NT2/D1 (cell line): ENCODE data around the gene FOXC2.
"Not testable (repeated sequence)": the region's sequence is repeated elsewhere in the genome, so short reads cannot be mapped to it uniquely, and the experiment has no call there.

ENCODE experiments used
- DNase-seq: peaks from one replicate; pipeline ENCODE4 v3.0.0-alpha.2; 2011; ENCODE audit warnings: low read depth, low spot score
- H3K27me3 ChIP-seq: 2 replicates; pipeline ENCODE4 v1.6.0; 2011; ENCODE audit warnings: mild to moderate bottlenecking; ENCODE audit not compliant: insufficient read length, insufficient read depth
- H3K36me3 ChIP-seq: 2 replicates; pipeline ENCODE4 v1.6.1; 2011; ENCODE audit warnings: mild to moderate bottlenecking, low read length, mixed read lengths; ENCODE audit not compliant: insufficient read depth, insufficient read length
- H3K4me1 ChIP-seq: 2 replicates; pipeline ENCODE4 v1.5.1; 2011; ENCODE audit not compliant: insufficient read depth, insufficient read length
- H3K4me3 ChIP-seq: 2 replicates; pipeline ENCODE4 v1.5.1; 2011; ENCODE audit warnings: low read depth; ENCODE audit not compliant: insufficient read length
- H3K9ac ChIP-seq: 2 replicates; pipeline ENCODE4 v1.6.0; 2011; ENCODE audit warnings: low read depth; ENCODE audit not compliant: insufficient read length
- H3K9me3 ChIP-seq: 2 replicates; pipeline ENCODE4 v1.5.1; 2011; ENCODE audit warnings: mild to moderate bottlenecking, low read length; ENCODE audit not compliant: insufficient read depth
- SUZ12 ChIP-seq: IDR thresholded peaks from 2 replicates; pipeline ENCODE4 v1.6.1; 2011; ENCODE audit not compliant: insufficient read length, insufficient read depth; ENCODE audit errors: extremely low read depth
- YY1 ChIP-seq: IDR thresholded peaks from 2 replicates; pipeline ENCODE4 v1.6.1; 2011; ENCODE audit not compliant: insufficient read length, insufficient read depth
- ZNF274 ChIP-seq: IDR thresholded peaks from 2 replicates; pipeline ENCODE4 v1.6.1; 2011; ENCODE audit warnings: mild to moderate bottlenecking, low read depth, low read length

Gene FOXC2

DNA sequence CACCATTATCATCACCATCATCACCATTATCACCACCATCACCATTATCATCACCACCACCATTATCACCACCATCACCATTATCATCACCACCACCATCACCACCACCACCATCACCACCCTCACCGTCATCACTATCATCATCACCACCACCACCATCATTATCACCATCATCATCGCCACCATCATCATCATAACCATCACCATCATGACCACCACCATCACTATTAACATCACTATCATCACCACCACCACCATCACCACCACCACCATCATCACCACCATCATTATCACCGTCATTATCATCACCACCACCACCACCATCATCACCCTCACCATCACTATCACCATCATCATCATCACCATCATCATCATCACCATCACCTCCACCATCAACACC is 20.9 kb downstream of the FOXC2 start:
- no peak for TF ChIP-seq SUZ12
- no peak for TF ChIP-seq ZNF274
- no peak for TF ChIP-seq YY1
- Histone ChIP-seq H3K36me3 (no peaks in the 10 kb centered on the region), H3K9me3 (no peaks in the 10 kb centered on the region), H3K4me3 (no peak overlapping the region), H3K4me1 (no peaks in the 10 kb centered on the region), H3K9ac (no peak overlapping the region), H3K27me3 (peaks cover 19% of the 10 kb centered on the region)
- no peak for DNase-seq

DNA sequence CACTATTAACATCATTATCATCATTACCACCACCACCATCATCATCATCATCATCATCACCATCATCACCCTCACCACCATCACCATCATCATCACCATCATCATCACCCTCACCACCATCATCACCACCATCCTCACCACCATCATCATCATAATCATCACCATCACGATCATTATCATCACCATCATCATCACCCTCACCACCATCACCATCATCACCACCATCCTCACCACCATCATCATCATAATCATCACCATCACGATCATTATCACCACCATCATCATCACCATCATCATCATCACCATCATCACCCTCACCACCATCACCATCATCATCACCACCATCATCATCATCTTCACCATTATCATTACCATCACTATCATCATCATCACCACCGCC is 21.3 kb downstream of the FOXC2 start:
- not testable (repeated sequence) for H3K9ac ChIP-seq, H3K36me3 ChIP-seq, H3K9me3 ChIP-seq, H3K4me3 ChIP-seq, H3K4me1 ChIP-seq, DNase-seq
- H3K27me3 ChIP-seq: peaks cover 18% of the 10 kb centered on the region

DNA sequence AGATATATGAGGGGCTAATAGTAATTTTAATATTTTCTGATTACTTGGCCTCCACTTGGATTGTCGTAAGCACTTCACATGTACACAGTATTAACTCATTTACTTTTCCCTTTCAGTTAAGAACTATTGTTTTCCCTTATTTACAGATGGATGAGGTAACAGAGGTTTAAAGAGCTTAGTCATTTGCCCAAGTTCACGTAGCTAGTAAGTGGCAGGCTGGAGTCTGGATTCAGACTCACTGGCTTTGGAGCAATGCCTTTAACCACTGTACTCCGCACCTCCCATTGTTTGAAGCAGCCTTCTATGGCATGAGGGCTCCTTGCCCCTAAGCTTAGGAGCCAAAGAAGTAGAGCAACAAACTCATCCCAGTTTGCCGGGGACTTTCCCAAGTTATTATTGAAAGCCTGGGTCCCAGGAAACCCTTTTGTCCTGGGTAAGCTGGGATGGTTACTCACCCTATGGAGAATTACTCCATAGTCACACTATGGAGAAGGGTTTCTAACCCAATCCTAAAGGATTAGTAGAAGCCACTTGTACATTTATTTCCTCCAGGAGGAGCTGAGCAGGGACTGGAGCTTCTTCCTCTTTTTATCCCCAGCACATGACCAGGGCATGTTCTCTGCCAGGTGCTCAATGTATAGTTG is 24.0 kb downstream of the FOXC2 start:
- DNase-seq: no peak
- H3K27me3 ChIP-seq: peaks cover 3% of the 10 kb centered on the region
- TF ChIP-seq ZNF274 (no peak), YY1 (no peak), SUZ12 (no peak)

DNA sequence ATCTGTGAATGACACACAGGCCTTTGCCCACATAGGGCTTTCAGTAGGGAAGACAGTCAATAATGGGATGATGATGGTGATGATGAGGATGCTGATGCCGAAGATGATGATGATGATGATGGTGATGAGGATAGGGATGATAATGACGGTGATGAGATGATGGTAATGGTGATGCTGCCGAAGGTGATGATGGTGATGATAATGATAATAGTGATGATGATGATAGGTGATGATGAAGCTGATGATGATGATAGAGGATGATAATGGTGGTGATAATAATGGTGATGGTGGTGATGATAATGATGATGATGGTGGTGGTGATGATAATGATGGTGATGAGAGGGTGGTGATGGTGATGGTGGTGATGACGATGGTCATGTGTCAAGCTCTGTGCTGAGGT is 24.6 kb downstream of the FOXC2 start:
- Histone ChIP-seq H3K4me3 (no peak overlapping the region), H3K27me3 (peaks cover 3% of the 10 kb centered on the region), H3K4me1 (peaks cover 4% of the 10 kb centered on the region), H3K9ac (no peak overlapping the region), H3K36me3 (no peaks in the 10 kb centered on the region), H3K9me3 (no peaks in the 10 kb centered on the region)
- TF ChIP-seq YY1 (no peak), ZNF274 (no peak), SUZ12 (no peak)
- DNase-seq: no peak

More for the DNA sequence above, 24.0 kb downstream of the FOXC2 start:
- Histone ChIP-seq H3K4me3 (no peak overlapping the region), H3K36me3 (no peaks in the 10 kb centered on the region), H3K9ac (no peak overlapping the region), H3K9me3 (no peaks in the 10 kb centered on the region), H3K4me1 (peaks cover 4% of the 10 kb centered on the region)

DNA sequence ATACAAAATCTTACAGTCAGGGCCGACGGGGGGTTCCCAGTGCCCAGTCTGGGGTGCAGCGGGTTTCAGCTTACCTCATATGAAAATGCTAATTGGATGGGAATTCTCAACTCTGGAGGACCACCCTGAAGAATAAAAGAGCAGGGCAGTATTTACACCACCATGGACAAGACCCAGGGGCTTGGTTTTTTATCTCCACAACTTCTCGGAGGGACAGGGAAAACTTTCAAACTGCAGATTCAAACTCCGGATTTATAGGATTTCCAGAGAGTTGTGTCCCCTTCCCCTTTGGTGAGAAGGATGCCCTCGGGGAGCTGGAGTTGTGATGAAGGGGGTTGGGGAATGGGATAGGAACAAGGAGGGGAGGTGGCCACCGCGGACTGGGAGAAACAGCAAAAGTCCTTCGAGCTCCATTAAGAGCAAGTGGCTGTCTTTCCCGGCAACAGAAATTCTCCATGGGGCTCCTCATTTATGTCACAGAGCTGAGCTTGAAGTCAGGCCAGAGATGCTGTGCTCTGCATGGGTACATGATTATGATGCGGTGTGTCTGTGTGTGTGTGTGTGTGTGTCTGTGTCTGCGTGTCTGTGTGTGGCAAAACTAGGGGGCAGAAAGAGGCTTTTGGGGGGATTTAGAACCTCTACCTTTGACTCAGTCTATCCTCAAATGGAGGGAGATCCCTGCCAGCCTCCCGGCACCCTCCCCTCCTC is 27.4 kb downstream of the FOXC2 start:
- no peak overlapping the region for H3K4me3 ChIP-seq
- DNase-seq: no peak
- H3K9me3 ChIP-seq: peaks cover 5% of the 10 kb centered on the region; the same call in 1 of the 2 replicates
- peaks cover 4% of the 10 kb centered on the region for H3K4me1 ChIP-seq
- H3K36me3 ChIP-seq: no peaks in the 10 kb centered on the region
- no peak overlapping the region for H3K9ac ChIP-seq
- peaks cover 3% of the 10 kb centered on the region for H3K27me3 ChIP-seq
- TF ChIP-seq SUZ12 (no peak), ZNF274 (no peak), YY1 (no peak)

DNA sequence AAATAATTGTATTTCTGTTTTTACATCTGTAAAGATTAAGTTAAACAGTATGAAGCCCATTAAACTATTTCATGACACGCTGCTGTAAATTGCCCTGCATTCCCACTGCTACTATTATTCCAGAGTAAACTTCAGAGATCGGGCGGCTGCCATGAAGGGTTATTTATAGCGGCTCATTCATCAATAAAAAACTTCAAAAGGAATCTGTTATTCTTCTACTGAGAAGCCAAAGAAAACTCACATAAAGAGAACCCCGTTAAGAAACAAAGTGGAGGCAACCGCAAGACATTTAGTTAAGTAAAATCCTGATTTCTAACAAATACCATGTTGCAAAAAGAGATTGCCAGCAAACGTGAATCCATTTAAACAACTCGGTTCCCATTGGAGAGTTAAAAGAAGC is 28.1 kb downstream of the FOXC2 start:
- peaks cover under 1% of the 10 kb centered on the region for H3K27me3 ChIP-seq
- H3K4me3 ChIP-seq: no peak overlapping the region
- DNase-seq: no peak
- TF ChIP-seq SUZ12: no peak
- TF ChIP-seq ZNF274: no peak
- TF ChIP-seq YY1: no peak
- no peak overlapping the region for H3K9ac ChIP-seq
- no peaks in the 10 kb centered on the region for H3K36me3 ChIP-seq
- peaks cover 4% of the 10 kb centered on the region for H3K4me1 ChIP-seq
- peaks cover 7% of the 10 kb centered on the region; the same call in 1 of the 2 replicates for H3K9me3 ChIP-seq

DNA sequence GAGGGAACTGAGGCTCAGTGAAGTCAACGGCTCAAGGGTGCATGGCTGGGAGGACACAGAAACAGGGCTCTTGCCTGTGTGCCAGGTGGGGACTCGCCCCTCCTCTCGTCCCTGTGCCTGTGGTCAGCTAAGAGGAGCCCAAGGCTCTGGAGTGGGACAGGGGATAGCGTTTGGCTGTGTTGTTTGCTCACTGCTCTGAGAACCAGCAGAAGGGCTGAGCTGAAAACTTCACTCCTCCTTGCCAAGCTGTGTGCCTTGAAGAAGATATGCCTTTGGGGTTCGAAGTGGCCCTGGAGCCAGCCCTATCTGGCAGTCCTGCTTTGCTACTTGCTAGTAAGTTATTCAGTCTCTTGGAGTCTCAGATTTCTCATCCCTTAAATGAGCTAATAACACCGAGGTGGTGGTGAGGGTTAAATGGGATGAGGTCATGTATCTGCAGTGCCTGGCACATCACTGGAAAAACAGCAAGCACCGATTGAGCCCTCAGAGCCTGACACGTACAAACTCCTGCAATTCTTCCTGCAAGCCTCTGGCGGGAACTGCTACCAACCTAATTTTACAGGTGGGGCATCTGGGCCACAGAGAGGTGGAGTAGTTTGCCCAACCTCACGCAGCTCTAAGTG is 29.5 kb downstream of the FOXC2 start:
- H3K9me3 ChIP-seq: peaks cover 7% of the 10 kb centered on the region; the same call in 1 of the 2 replicates
- no peak for DNase-seq
- no peaks in the 10 kb centered on the region for H3K36me3 ChIP-seq
- H3K9ac ChIP-seq: no peak overlapping the region
- H3K4me3 ChIP-seq: no peak overlapping the region
- H3K27me3 ChIP-seq: no peaks in the 10 kb centered on the region
- peaks cover 4% of the 10 kb centered on the region for H3K4me1 ChIP-seq
- TF ChIP-seq YY1 (no peak), ZNF274 (no peak), SUZ12 (no peak)
